H1 (cell line): ENCODE measurements around the gene PLCB3. TPM values are rescaled to one million over a fixed set of nuclear protein-coding genes. Genes with fewer than 3 reads are reported as not detected.

Experiments used
- CTCF ChIA-PET: fragments of 300-600 bp; sonication (Branson Sonifier 250); formaldehyde crosslinking; loops from one replicate; lab custom pipeline; 2021; ENCODE audit not compliant: partially characterized antibody; lab: Charles Lee
- POLR2A ChIA-PET: fragments of 300-600 bp; sonication (Branson Sonifier 250); formaldehyde crosslinking; loops from one replicate; lab custom pipeline; 2021; ENCODE audit warnings: inconsistent platforms; ENCODE audit not compliant: partially characterized antibody; lab: Charles Lee
- DNase-seq, 2 experiments: peaks; one replicate each; pipeline versions ENCODE4 v3.0.0 to v3.0.0-alpha.2; 2010 to 2022; ENCODE audit warnings: low spot score in 2 of 2, low read depth in 1 of 2, mixed read lengths in 1 of 2
- FAIRE-seq: peaks from 2 replicates; lab custom pipeline; 2011; peaks lifted over from hg19 to GRCh38; lab: Jason Lieb, UNC
- H2AFZ ChIP-seq: 2 replicates; pipeline ENCODE4 v1.8.1; 2012; ENCODE audit warnings: low read length, inconsistent platforms
- H2AK5ac ChIP-seq: 2 replicates; pipeline ENCODE4 v1.6.1; 2013; ENCODE audit warnings: low read depth, low read length
- H2BK120ac ChIP-seq: replicated peaks from 2 replicates; pipeline ENCODE3; 2013; ENCODE audit warnings: low read depth, low read length, inconsistent platforms
- H2BK12ac ChIP-seq: 2 replicates; pipeline ENCODE4 v1.6.1; 2013; ENCODE audit warnings: low read depth, low read length
- H2BK15ac ChIP-seq: 2 replicates; pipeline ENCODE4 v1.6.1; 2013; ENCODE audit warnings: low read length
- H2BK20ac ChIP-seq: 2 replicates; pipeline ENCODE4 v1.6.1; 2013; ENCODE audit warnings: low read length
- H2BK5ac ChIP-seq: 2 replicates; pipeline ENCODE4 v1.6.1; 2013; ENCODE audit warnings: low read depth, low read length
- H3K14ac ChIP-seq: 2 replicates; pipeline ENCODE4 v1.6.1; 2013; ENCODE audit warnings: inconsistent platforms; ENCODE audit not compliant: insufficient read length
- H3K18ac ChIP-seq: 2 replicates; pipeline ENCODE4 v1.6.1; 2013; ENCODE audit warnings: low read length; ENCODE audit errors: extremely low read depth
- H3K23ac ChIP-seq: 2 replicates; pipeline ENCODE4 v1.6.1; 2013; ENCODE audit warnings: inconsistent platforms; ENCODE audit not compliant: insufficient read length
- H3K23me2 ChIP-seq: 2 replicates; pipeline ENCODE4 v1.6.1; 2013; ENCODE audit warnings: low read depth, low read length
- H3K27ac ChIP-seq: 2 replicates; pipeline ENCODE4 v1.6.1; 2011; ENCODE audit warnings: low read depth, low read length, inconsistent platforms
- H3K27me3 ChIP-seq, 4 experiments: replicated peaks in 1 of 4; 1 replicate in 1 of 4; 2 replicates in 3 of 4; pipeline versions ENCODE4 v1.6.1 to v1.8.1; 2011 to 2013; ENCODE audit warnings: low read length in 3 of 4, mild to moderate bottlenecking in 3 of 4, inconsistent platforms in 2 of 4, mixed read lengths in 2 of 4, moderate library complexity in 1 of 4; ENCODE audit not compliant: control insufficient read depth in 3 of 4, insufficient read depth in 3 of 4; ENCODE audit errors: extremely low read depth in 1 of 4
- H3K36me3 ChIP-seq, 4 experiments: 2 replicates each; pipeline versions ENCODE4 v1.6.1 to v1.8.1; 2011 to 2013; ENCODE audit warnings: mild to moderate bottlenecking in 4 of 4, low read length in 3 of 4, moderate library complexity in 2 of 4, control low read depth in 1 of 4, inconsistent platforms in 1 of 4; ENCODE audit not compliant: insufficient read depth in 4 of 4, control insufficient read depth in 2 of 4
- H3K4ac ChIP-seq: replicated peaks from 2 replicates; pipeline ENCODE3; 2013; ENCODE audit warnings: low read length, low read depth, mixed read lengths, inconsistent platforms; ENCODE audit not compliant: insufficient read length
- H3K4me1 ChIP-seq, 4 experiments: replicated peaks in 1 of 4; 1 replicate in 1 of 4; 2 replicates in 3 of 4; pipeline versions ENCODE4 v1.6.1 to v1.8.1; 2011 to 2013; ENCODE audit warnings: low read length in 3 of 4, inconsistent platforms in 2 of 4, mixed read lengths in 1 of 4; ENCODE audit not compliant: insufficient read depth in 4 of 4, control insufficient read depth in 3 of 4
- H3K4me2 ChIP-seq, 2 experiments: 2 replicates each; pipeline versions ENCODE4 v1.6.1 to v1.8.1; 2011 to 2013; ENCODE audit warnings: low read depth in 2 of 2, low read length in 2 of 2, control low read depth in 1 of 2, inconsistent platforms in 1 of 2, mild to moderate bottlenecking in 1 of 2; ENCODE audit not compliant: insufficient read depth in 1 of 2
- H3K4me3 ChIP-seq, 4 experiments: fragments of 200-600, 300-600 bp in 1 of 4; sonication (generic), shearing (Covaris generic), sonication (Bioruptor Twin) in 1 of 4; 2 replicates each; pipeline versions ENCODE4 v1.5.1 to v1.8.1; 2011 to 2016; ENCODE audit warnings: low read length in 4 of 4, low read depth in 3 of 4, control low read depth in 2 of 4, inconsistent platforms in 2 of 4, mild to moderate bottlenecking in 2 of 4, mixed read lengths in 1 of 4, moderate library complexity in 1 of 4; ENCODE audit not compliant: insufficient read depth in 2 of 4; ENCODE audit errors: extremely low read depth in 1 of 4
- H3K56ac ChIP-seq: replicated peaks from 2 replicates; pipeline ENCODE3; 2013; ENCODE audit warnings: low read depth, mild to moderate bottlenecking, mixed read lengths, low read length, inconsistent platforms; ENCODE audit not compliant: insufficient read length
- H3K79me1 ChIP-seq: 2 replicates; pipeline ENCODE4 v1.6.1; 2013; ENCODE audit warnings: low read depth, low read length, control low read depth
- H3K79me2 ChIP-seq, 2 experiments: 2 replicates each; pipeline versions ENCODE4 v1.6.1 to v1.8.1; 2012 to 2013; ENCODE audit warnings: low read length in 2 of 2, mild to moderate bottlenecking in 2 of 2, inconsistent platforms in 1 of 2; ENCODE audit not compliant: insufficient read depth in 2 of 2, control insufficient read depth in 1 of 2
- H3K9ac ChIP-seq, 4 experiments: replicated peaks in 1 of 4; 1 replicate in 1 of 4; 2 replicates in 3 of 4; pipeline versions ENCODE4 v1.6.1 to v1.8.1; 2011 to 2013; ENCODE audit warnings: low read depth in 3 of 4, low read length in 3 of 4, control low read depth in 2 of 4, mild to moderate bottlenecking in 2 of 4, moderate library complexity in 2 of 4, inconsistent platforms in 1 of 4; ENCODE audit errors: extremely low read depth in 1 of 4
- H3K9me3 ChIP-seq, 2 experiments: 2 replicates each; pipeline versions ENCODE4 v1.6.1 to v1.8.1; 2012 to 2013; ENCODE audit warnings: mild to moderate bottlenecking in 2 of 2, moderate library complexity in 2 of 2, control low read depth in 1 of 2, inconsistent platforms in 1 of 2, low read depth in 1 of 2, low read length in 1 of 2, mixed read lengths in 1 of 2; ENCODE audit not compliant: insufficient read depth in 2 of 2
- H4K20me1 ChIP-seq, 2 experiments: replicated peaks in 1 of 2; 2 replicates each; pipeline versions ENCODE3 to v1.8.1; 2011 to 2013; ENCODE audit warnings: inconsistent platforms in 2 of 2, low read length in 2 of 2, mild to moderate bottlenecking in 1 of 2; ENCODE audit not compliant: insufficient read depth in 2 of 2, control insufficient read depth in 1 of 2
- H4K5ac ChIP-seq: 2 replicates; pipeline ENCODE4 v1.6.1; 2013; ENCODE audit warnings: low read length, low read depth, mixed read lengths, inconsistent platforms; ENCODE audit not compliant: insufficient read length
- H4K8ac ChIP-seq: 2 replicates; pipeline ENCODE4 v1.8.0; 2013; ENCODE audit warnings: mild to moderate bottlenecking, moderate library complexity, low read length, inconsistent platforms; ENCODE audit not compliant: insufficient read depth; ENCODE audit errors: extremely low read depth
- H4K91ac ChIP-seq: replicated peaks from 2 replicates; pipeline ENCODE3; 2013; ENCODE audit warnings: low read length, mixed read lengths, inconsistent platforms; ENCODE audit not compliant: insufficient read length
- CHD2 ChIP-seq: IDR thresholded peaks from 2 replicates; pipeline ENCODE4 v1.6.1; 2012; ENCODE audit warnings: low read length, improper control_type of control experiment
- GTF2F1 ChIP-seq: IDR thresholded peaks from 2 replicates; pipeline ENCODE4 v1.6.1; 2012; ENCODE audit warnings: low read depth, low read length, improper control_type of control experiment, borderline replicate concordance
- POLR2A ChIP-seq, 2 experiments: IDR thresholded peaks; 1 replicate in 1 of 2; 2 replicates in 1 of 2; pipeline ENCODE4 v1.6.1; 2011; ENCODE audit warnings: low read depth in 2 of 2, low read length in 2 of 2, mild to moderate bottlenecking in 2 of 2; ENCODE audit errors: control extremely low read depth in 1 of 2
- POLR2AphosphoS5 ChIP-seq: IDR thresholded peaks from 2 replicates; pipeline ENCODE4 v1.6.1; 2011; ENCODE audit warnings: low read depth, low read length
- RAD21 ChIP-seq, 2 experiments: IDR thresholded peaks in 1 of 2; conservative IDR thresholded peaks in 1 of 2; 2 replicates each; pipeline ENCODE4 v1.6.1; 2011; ENCODE audit warnings: low read depth in 2 of 2, low read length in 2 of 2, improper control_type of control experiment in 1 of 2, inconsistent platforms in 1 of 2, mild to moderate bottlenecking in 1 of 2, moderate library complexity in 1 of 2
- SIN3A ChIP-seq, 2 experiments: IDR thresholded peaks in 1 of 2; conservative IDR thresholded peaks in 1 of 2; 2 replicates each; pipeline ENCODE4 v1.6.1; 2011 to 2012; ENCODE audit warnings: low read length in 2 of 2, improper control_type of control experiment in 1 of 2, low read depth in 1 of 2, mild to moderate bottlenecking in 1 of 2
- TAF7 ChIP-seq: optimal IDR thresholded peaks from 2 replicates; pipeline ENCODE3; 2011; ENCODE audit warnings: low read depth, mild to moderate bottlenecking, inconsistent platforms, low read length, moderate library complexity, borderline replicate concordance
- WGBS, 2 experiments: shearing (Covaris generic) in 1 of 2; methylation state at CpG; one replicate each; pipeline versions ENCODE4 v1.1.6 to v1.1.7; 2013 to 2015; ENCODE audit warnings: low lambda C conversion rate in 2 of 2, mixed read lengths in 2 of 2, inconsistent platforms in 1 of 2, low coverage in 1 of 2, missing lambda C conversion rate in 1 of 2; ENCODE audit not compliant: insufficient replicate concordance in 2 of 2, insufficient coverage in 1 of 2, insufficient read length in 1 of 2; ENCODE audit errors: extremely low coverage in 1 of 2, missing lambda C conversion rate in 1 of 2; 5-methylcytosine and 5-hydroxymethylcytosine counted together
- polyA plus RNA-seq, 7 experiments: library from polyadenylated mRNA; depleted of rRNA in 3 of 7; stranded (reverse) in 5 of 7; unstranded in 2 of 7; fragments of >200 nt in 5 of 7; fragments of 200-250 nt in 2 of 7; gene quantifications; 1 replicate in 5 of 7; 2 replicates in 1 of 7; 4 replicates in 1 of 7; pipeline versions ENCODE4 v1.2.1 to v1.2.3, GENCODE V29; 2011 to 2013; ENCODE audit warnings: missing spikeins in 2 of 7, mixed read lengths in 2 of 7
- total RNA-seq: library from RNA; stranded (reverse); fragmentation: NEBNext Ultra II Directional; extraction: Animal tissue kit (Norgen Biotek cat#: 25700); gene quantifications from 2 replicates; pipeline ENCODE4 v1.2.1, GENCODE V29; 2021
- TF ChIP-seq, protein P1 (sequence below), 3 experiments: IDR thresholded peaks; 1 replicate in 2 of 3; 2 replicates in 1 of 3; pipeline versions ENCODE4 v1.5.1 to v1.6.1; 2011; ENCODE audit warnings: low read length in 3 of 3, mild to moderate bottlenecking in 3 of 3, inconsistent platforms in 2 of 3, low read depth in 1 of 3, moderate library complexity in 1 of 3; ENCODE audit not compliant: insufficient read depth in 1 of 3; ENCODE audit errors: control extremely low read depth in 1 of 3

PLCB3 gene
- total and polyA plus RNA-seq, 2 of the 8 experiments (the other 6 are each of a cell fraction or from before 2014, with no cell fraction given): 47.2 to 104 TPM

DNA sequence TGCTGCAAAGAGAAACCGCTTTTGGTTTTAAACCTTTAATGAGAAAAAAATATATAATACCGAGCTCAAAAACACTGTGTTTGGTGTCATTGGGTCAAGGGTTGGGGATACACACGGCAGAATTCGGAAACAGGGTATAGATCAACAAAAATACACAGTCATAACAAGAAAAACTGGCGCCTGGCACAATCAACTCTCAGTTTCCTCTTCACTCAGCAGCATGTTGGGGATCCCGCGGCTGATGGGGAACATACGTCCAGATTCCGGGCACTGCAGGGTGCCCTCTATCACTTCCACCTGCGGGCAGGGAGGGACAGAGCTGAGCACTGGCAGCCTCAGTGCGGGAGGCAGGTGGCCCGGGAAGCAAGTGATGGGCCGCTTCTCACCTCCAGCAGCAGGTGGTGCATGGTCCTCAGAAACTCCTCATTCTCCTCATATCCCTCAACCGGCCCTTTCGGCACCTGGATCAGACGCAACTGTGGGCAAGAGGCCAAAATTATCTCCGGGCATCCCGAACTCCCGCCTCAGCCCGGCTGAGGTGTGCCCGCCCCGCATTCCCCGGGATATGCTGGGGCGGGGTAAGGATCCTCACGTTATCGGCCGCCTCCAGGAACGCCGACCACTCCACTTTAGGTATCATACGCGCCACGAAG lies 65.5 kb downstream of the PLCB3 start:
- H2AK5ac ChIP-seq: 0 out of 2 replicates have a peak overlapping the region, but pooled peaks have one; percentile 71
- peak overlapping the region; percentile 94 for H4K91ac ChIP-seq
- H3K14ac ChIP-seq: no peak overlapping the region
- peak overlapping the region; percentile 7 for H4K5ac ChIP-seq
- peaks cover 7% of the 10 kb centered on the region; the same call in 1 of the 2 replicates for H3K79me1 ChIP-seq
- peaks cover 2 to 26% (median 15%) of the 10 kb centered on the region in 4 experiments; a peak in 7 of 8 replicates for H3K36me3 ChIP-seq
- no peak for DNase-seq
- H4K20me1 ChIP-seq: peaks cover 0 to 3% of the 10 kb centered on the region in 2 experiments
- H2BK120ac ChIP-seq: no peak overlapping the region
- no peak overlapping the region for H2BK12ac ChIP-seq
- H3K4me3 ChIP-seq: peak overlapping the region; percentile 73 to 80 (median 77)
- no peak overlapping the region for H2BK20ac ChIP-seq
- H3K9ac ChIP-seq: peak overlapping the region; percentile 70 to 85 (median 79)
- peak overlapping the region; percentile 60 to 75 for H3K4me2 ChIP-seq
- no peak overlapping the region for H2AFZ ChIP-seq
- WGBS, 2 experiments: 10% methylated on average over 32 of the region's 32 CpGs; no CpG with 5 or more reads in 1 of the 2 experiments
- H3K4ac ChIP-seq: peak overlapping the region; percentile 85
- no peaks in the 10 kb centered on the region for H3K27me3 ChIP-seq
- peak overlapping the region; percentile 97; the same call in 1 of the 2 replicates for H4K8ac ChIP-seq
- H3K23me2 ChIP-seq: peaks cover 5% of the 10 kb centered on the region; the same call in 1 of the 2 replicates
- no peak for FAIRE-seq
- peaks cover 0 to 5% (median 3%) of the 10 kb centered on the region in 4 experiments; a peak in 5 of 7 replicates for H3K4me1 ChIP-seq
- H3K18ac ChIP-seq: peak overlapping the region; percentile 71
- H3K23ac ChIP-seq: no peak overlapping the region
- peak overlapping the region; percentile 84 for H2BK5ac ChIP-seq
- peaks cover 0 to 18% of the 10 kb centered on the region in 2 experiments; a peak in 1 of 4 replicates for H3K79me2 ChIP-seq
- POLR2A ChIA-PET: interaction anchor here (0.9 to 6.6 kb wide), 26 partner anchors 9 to 250 kb away, joined by 3 to 61 read pairs (median 6); partner anchors contain the start of genes CCDC88B, ESRRA, FERMT3 and NUDT22
- no peaks in the 10 kb centered on the region for H3K9me3 ChIP-seq
- CTCF ChIA-PET: interaction anchor here (0.7 to 20.8 kb wide), 12 partner anchors 10 to 372 kb away, joined by 3 to 614 read pairs (median 3); partner anchors contain the start of genes BAD, CATSPERZ, CCDC88B and NUDT22
- peak overlapping the region; percentile 91 for H3K27ac ChIP-seq
- H3K56ac ChIP-seq: peak overlapping the region; percentile 86
- H2BK15ac ChIP-seq: no peak overlapping the region
- TF ChIP-seq GTF2F1 (no peak), POLR2AphosphoS5 (peak; percentile 14), RAD21 (IDR thresholded peaks at IDR 0.05 in 1 of 2, conservative IDR thresholded peaks at IDR 0.05 in 1 of 2; ENCODE audit: low read depth in 2 of 2, low read length in 2 of 2) (peak; percentile 33 to 41; a peak in 3 of 4 replicates), SIN3A (conservative IDR thresholded peaks at IDR 0.05 in 1 of 2, IDR thresholded peaks at IDR 0.05 in 1 of 2; ENCODE audit: low read depth in 1 of 2, low read length in 2 of 2) (no peak), TAF7 (peak; percentile 42), CHD2 (no peak), POLR2A (IDR thresholded peaks at IDR 0.05; ENCODE audit: control extremely low read depth in 1 of 2, low read depth in 2 of 2, low read length in 2 of 2) (no peak)
- TF ChIP-seq, protein P1, sequence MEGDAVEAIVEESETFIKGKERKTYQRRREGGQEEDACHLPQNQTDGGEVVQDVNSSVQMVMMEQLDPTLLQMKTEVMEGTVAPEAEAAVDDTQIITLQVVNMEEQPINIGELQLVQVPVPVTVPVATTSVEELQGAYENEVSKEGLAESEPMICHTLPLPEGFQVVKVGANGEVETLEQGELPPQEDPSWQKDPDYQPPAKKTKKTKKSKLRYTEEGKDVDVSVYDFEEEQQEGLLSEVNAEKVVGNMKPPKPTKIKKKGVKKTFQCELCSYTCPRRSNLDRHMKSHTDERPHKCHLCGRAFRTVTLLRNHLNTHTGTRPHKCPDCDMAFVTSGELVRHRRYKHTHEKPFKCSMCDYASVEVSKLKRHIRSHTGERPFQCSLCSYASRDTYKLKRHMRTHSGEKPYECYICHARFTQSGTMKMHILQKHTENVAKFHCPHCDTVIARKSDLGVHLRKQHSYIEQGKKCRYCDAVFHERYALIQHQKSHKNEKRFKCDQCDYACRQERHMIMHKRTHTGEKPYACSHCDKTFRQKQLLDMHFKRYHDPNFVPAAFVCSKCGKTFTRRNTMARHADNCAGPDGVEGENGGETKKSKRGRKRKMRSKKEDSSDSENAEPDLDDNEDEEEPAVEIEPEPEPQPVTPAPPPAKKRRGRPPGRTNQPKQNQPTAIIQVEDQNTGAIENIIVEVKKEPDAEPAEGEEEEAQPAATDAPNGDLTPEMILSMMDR (IDR thresholded peaks at IDR 0.05; ENCODE audit: control extremely low read depth in 1 of 3, insufficient read depth in 1 of 3, low read depth in 1 of 3, low read length in 3 of 3): peak in 2 of 3 experiments; percentile 32 to 33; a peak in 3 of 4 replicates
